Measurements from ENCODE around the gene CHCHD5. TPM values are rescaled to one million over a fixed set of nuclear protein-coding genes. Genes with fewer than 3 reads are reported as not detected.
A peak's percentile ranks its signal among the peaks of the same experiment; 100 is the strongest.
"Not testable (repeated sequence)": the region's sequence is repeated elsewhere in the genome, so short reads cannot be mapped to it uniquely, and the experiment has no call there.

CHCHD5 gene
- total RNA-seq, 1 experiment from 2014 or later: 22.4 TPM

DNA sequence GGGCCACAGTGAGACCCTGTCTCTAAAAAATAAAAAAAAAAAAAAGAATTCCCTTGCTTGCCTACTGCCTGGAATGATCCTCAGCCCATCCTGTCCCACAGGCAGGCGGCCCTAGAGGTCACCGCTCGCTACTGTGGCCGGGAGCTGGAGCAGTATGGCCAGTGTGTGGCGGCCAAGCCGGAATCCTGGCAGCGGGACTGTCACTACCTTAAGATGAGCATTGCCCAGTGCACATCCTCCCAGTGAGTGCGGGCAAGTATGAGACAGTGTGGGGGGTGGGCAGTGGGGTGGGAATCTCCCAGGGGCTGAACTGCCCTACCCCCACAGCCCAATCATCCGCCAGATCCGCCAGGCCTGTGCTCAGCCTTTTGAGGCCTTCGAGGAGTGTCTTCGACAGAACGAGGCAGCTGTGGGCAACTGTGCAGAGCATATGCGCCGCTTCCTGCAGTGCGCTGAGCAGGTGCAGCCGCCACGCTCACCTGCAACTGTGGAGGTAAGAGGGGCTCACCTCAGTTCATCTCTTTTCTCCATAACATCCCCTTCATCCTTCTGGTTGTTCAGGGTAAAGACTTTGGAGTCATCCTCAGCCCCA lies 1.6 kb downstream of the CHCHD5 start:
- DNase-seq (ENCODE audit: low read depth): no peak

- peak; percentile 84 for DNase-seq (ENCODE audit: low read depth)
These were observed 4.2 kb downstream of the CHCHD5 start for GRCh38 chr2:112588611-112589045.

DNA sequence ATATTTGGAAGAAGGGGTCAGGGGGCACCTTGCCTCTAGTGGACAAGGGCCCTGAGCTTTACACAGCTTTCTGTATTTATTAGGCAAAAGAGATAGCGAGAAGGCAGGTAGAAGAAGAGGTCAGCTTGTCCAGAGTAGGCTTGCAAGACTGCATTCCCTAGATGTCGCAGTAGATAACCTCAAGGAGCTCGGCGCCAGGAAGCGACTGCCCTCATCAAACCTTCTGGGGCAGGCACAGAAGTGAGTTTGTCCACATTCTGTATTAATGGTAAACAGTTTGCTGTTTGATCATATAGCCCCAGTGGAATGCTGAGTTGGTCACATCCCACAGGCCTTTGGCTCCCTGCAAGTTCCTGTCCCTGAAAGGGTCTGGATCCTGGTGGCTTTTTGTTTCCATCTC lies 7.0 kb downstream of the CHCHD5 start:
- DNase-seq (ENCODE audit: low read depth): no peak

DNA sequence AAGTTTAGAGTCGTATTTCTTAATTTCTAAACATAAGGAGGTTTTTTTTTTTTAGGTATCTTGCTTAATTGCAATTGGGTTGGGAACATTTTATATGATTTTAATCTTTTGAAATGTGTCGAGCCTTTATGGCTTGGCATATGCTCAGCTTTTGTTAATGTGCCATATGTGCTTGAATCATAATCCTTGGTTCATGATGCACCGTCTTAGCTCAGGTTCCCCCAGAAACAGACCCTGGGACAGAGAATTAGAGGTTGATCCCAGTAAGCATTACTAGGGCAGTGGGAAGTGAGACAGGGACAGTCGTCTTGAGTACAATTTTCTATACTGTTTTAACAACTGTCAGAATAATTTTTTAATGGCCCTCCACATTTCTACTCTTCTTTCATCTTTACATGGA lies 9.3 kb downstream of the CHCHD5 start:
- DNase-seq (ENCODE audit: low read depth): no peak

GRCh38 chr2:112597537-112598322 lies 13.3 kb downstream of the CHCHD5 start:
- no peak for DNase-seq (ENCODE audit: low read depth)

- no peak for DNase-seq (ENCODE audit: low read depth)
These were observed 16.2 kb downstream of the CHCHD5 start for GRCh38 chr2:112600634-112601033.

- no peak for DNase-seq (ENCODE audit: low read depth)
These were observed 17.3 kb downstream of the CHCHD5 start for GRCh38 chr2:112601754-112602153.

DNA sequence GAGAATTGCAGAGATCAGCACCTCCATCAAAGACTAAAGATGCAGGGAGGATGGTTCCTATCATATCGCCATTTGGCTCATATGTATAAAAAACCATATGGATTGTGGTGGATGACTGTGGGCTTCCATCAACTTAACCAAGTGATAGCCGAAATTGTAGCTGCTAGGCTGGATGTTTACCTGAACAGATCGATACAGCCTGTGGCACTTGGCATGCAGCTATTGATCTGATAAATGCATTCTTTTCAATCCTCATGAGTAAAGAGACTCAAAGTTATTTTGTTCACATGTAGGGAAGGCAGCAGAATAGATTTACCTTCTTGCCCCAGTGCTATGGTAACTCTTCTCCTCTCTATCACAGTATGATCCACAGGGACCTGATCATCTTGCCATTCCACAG lies 18.5 kb downstream of the CHCHD5 start:
- DNase-seq (ENCODE audit: low read depth): no peak

GRCh38 chr2:112603731-112604130 lies 19.3 kb downstream of the CHCHD5 start:
- DNase-seq (ENCODE audit: low read depth): no peak

- DNase-seq (ENCODE audit: low read depth): no peak
These were observed 20.5 kb downstream of the CHCHD5 start for GRCh38 chr2:112604952-112605351.

- DNase-seq (ENCODE audit: low read depth): no peak
These were observed 21.5 kb downstream of the CHCHD5 start for GRCh38 chr2:112605926-112606325.

GRCh38 chr2:112606547-112606946 lies 22.1 kb downstream of the CHCHD5 start:
- DNase-seq (ENCODE audit: low read depth): no peak

- no peak for DNase-seq (ENCODE audit: low read depth)
These were observed 23.4 kb downstream of the CHCHD5 start for GRCh38 chr2:112607680-112608438.

DNA sequence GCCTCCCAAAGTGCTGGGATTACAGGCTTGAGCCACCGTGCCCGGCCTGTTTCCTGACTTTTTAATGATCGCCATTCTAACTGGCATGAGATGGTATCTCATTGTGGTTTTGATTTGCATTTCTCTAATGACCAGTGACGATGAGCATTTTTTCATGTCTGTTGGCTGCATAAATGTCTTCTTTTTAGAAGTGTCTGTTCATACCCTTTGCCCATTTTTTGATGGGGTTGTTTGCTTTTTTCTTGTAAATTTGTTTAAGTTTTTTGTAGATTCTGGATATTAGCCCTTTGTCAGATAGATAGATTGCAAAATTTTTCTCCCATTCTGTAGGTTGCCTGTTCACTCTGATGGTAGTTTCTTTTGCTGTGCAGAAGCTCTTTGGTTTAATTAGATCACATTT lies 24.9 kb downstream of the CHCHD5 start:
- not testable (repeated sequence) for DNase-seq (ENCODE audit: low read depth)

DNA sequence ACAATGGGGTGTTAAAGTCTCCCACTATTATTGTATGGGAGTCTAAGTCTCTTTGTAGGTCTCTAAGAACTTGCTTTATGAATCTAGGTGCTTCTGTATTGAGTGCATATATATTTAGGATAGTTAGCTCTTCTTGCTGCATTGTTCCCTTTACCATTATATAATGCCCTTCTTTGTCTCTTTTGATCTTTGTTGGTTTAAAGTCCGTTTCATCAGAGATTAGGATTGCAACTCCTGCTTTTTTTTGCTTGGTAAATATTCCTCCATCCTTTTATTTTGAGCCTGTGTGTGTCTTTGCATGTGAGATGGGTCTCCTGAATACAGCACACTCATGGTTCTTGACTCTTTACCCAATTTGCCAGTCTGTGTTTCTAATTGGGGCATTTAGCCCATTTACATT lies 27.9 kb downstream of the CHCHD5 start:
- not testable (repeated sequence) for DNase-seq (ENCODE audit: low read depth)

GRCh38 chr2:112614201-112614840 lies 29.9 kb downstream of the CHCHD5 start:
- no peak for DNase-seq (ENCODE audit: low read depth)

- DNase-seq (ENCODE audit: low read depth): no peak
These were observed 30.6 kb downstream of the CHCHD5 start for GRCh38 chr2:112615051-112615450.

DNA sequence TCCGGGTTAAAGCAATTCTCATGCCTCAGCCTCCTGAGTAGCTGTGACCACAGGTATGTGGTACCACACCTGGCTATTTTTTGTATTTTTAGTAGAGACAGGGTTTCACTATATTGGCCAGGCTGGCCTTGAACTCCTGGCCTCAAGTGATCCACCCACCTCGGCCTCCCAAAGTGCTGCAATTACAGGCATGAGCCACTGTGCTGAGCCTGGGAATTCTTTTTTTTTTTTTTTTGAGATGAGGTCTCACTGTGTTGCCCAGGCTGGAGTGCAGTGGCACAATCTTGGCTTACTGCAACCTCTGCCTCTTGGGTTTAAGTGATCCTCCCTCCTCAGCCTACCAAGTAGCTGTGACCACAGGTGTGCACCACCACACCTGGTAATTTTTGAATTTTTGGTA lies 31.4 kb downstream of the CHCHD5 start:
- not testable (repeated sequence) for DNase-seq (ENCODE audit: low read depth)

DNA sequence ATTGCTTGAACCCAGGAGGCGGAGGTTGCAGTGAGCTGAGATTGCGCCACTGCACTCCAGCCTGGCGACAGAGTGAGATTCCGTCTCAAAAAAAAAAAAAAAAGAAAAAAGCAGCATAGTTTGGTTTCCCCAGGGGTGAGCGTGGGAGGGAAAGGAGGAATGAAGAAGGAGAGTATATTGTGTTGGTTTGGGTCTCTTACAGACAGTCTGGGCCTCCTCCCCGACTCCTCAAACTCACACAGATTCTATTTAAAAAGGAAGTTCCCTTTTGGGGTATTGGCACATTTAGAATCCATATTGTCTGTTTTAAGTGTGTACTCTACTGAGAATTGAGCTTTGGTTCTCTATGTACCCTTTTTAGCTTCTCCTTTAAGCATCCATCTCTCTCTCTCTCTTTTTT lies 34.0 kb downstream of the CHCHD5 start:
- no peak for DNase-seq (ENCODE audit: low read depth)

DNA sequence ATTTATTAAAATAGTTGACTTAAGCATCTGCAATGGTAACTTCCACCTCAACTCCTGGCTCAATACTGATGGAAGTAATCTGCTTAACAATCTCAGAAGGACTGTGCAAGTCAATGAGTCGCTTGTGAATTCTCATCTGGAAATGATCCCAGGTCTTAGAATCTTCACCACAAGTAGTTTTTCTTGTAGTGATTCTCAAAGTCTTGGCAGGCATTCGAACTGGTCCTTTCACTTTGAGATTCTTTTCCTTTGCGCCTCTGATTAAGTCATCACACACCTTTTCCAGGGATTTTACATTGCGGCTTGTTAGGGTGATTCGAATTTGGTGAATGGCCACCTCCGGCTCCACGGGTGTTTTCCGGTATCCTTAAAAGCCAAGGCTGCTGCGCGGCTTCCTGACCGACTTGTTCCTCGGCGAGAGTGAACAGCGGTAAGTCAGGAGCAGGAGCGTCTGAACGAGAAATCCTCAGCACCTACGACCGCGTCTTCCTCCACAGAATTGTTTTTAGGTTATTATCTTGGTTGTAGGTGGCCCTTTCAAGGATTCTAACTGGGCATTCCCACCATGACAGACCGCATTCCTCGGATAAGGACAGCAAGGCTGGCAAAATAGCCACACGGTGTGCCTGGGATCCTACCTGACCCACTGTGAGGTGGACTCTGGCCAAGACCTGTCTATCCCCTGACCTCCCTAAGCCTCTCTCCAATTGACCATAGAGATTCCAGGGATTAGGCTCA lies 37.5 kb downstream of the CHCHD5 start:
- DNase-seq (ENCODE audit: low read depth): peak; percentile 61

- DNase-seq (ENCODE audit: low read depth): peak; percentile 83
These were observed 38.1 kb downstream of the CHCHD5 start for GRCh38 chr2:112622528-112622849.
